ENCODE results near the gene TM7SF3. TPM values are rescaled to one million over a fixed set of nuclear protein-coding genes. Genes with fewer than 3 reads are reported as not detected.
"Not testable (repeated sequence)": the region's sequence is repeated elsewhere in the genome, so short reads cannot be mapped to it uniquely, and the experiment has no call there.

TM7SF3 gene
- total and polyA plus RNA-seq, 11 donors = 5.8 to 84.0 (median 18.7) TPM

GRCh38 chr12:26961803-26962202 lies 52.4 kb downstream of the TM7SF3 start:
- TF ChIP-seq, protein P1, sequence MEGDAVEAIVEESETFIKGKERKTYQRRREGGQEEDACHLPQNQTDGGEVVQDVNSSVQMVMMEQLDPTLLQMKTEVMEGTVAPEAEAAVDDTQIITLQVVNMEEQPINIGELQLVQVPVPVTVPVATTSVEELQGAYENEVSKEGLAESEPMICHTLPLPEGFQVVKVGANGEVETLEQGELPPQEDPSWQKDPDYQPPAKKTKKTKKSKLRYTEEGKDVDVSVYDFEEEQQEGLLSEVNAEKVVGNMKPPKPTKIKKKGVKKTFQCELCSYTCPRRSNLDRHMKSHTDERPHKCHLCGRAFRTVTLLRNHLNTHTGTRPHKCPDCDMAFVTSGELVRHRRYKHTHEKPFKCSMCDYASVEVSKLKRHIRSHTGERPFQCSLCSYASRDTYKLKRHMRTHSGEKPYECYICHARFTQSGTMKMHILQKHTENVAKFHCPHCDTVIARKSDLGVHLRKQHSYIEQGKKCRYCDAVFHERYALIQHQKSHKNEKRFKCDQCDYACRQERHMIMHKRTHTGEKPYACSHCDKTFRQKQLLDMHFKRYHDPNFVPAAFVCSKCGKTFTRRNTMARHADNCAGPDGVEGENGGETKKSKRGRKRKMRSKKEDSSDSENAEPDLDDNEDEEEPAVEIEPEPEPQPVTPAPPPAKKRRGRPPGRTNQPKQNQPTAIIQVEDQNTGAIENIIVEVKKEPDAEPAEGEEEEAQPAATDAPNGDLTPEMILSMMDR (IDR thresholded peaks at IDR 0.05) = no peak
- Histone ChIP-seq H3K27me3 (no peaks in the 10 kb centered on the region), H3K4me1 (peaks cover 0 to 6% (median 0%) of the 10 kb centered on the region in 12 donors), H3K27ac (no peak overlapping the region), H3K9me3 (no peaks in the 10 kb centered on the region), H3K36me3 (peaks cover 0 to 99% (median 86%) of the 10 kb centered on the region in 9 donors), H3K4me3 (no peak overlapping the region)
- ATAC-seq (no peak), DNase-seq (no peak)
- WGBS, 4 donors = 46 to 70% (median 61%) methylated on average over 1 of the region's 1 CpG
- intact Hi-C loops (cut with DNase I) = loop anchor here in 1 of 10 donors (2.0 kb wide), 1 partner anchor 33 kb away; no protein-coding TSS in a partner anchor

DNA sequence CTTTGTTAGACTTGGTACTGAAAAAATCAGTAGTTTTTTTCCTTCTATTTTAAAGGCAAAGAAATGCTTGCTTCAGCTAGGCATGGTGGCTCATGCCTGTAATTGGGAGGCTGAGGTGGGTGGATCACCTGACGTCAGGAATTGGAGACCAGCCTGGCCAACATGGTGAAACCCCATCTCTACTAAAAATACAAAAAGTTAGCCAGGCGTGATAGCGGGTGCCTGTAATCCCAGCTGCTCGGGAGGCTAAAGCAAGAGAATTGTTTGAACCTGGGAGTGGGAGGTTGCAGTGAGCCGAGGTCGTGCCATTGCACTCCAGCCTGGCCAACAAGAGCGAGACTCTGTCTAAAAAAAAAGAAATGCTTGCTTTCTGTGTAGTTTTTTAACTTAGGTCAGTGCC lies 52.8 kb downstream of the TM7SF3 start:
- H3K36me3 ChIP-seq = peaks cover 0 to 99% (median 88%) of the 10 kb centered on the region in 9 donors
- intact Hi-C loops (cut with DNase I) = loop anchor here in 1 of 10 donors (2.0 kb wide), 1 partner anchor 33 kb away; no protein-coding TSS in a partner anchor
- 91 to 96% (median 94%) methylated on average over 7 of the region's 7 CpGs for WGBS, 4 donors
- H3K4me1 ChIP-seq, H3K9me3 ChIP-seq, H3K27ac ChIP-seq, DNase-seq, H3K4me3 ChIP-seq, H3K27me3 ChIP-seq, ATAC-seq: not testable (repeated sequence)

- 64 to 75% (median 66%) methylated on average over 4 of the region's 4 CpGs for WGBS, 4 donors
- intact Hi-C loops (cut with DNase I) = no loop called here
- DNase-seq (no peak), ATAC-seq (no peak)
- H3K27me3 ChIP-seq = no peaks in the 10 kb centered on the region
- H3K9me3 ChIP-seq = peaks cover 0 to 2% (median 0%) of the 10 kb centered on the region in 12 donors
- TF ChIP-seq, protein P1 (IDR thresholded peaks at IDR 0.05) = no peak
- TF ChIP-seq POLR2A (IDR thresholded peaks at IDR 0.05) = no peak
- H3K4me3 ChIP-seq = peak overlapping the region in 1 of 12 donors; percentile 0
- H3K27ac ChIP-seq = peak overlapping the region in 1 of 12 donors; percentile 80
- H3K4me1 ChIP-seq = peaks cover 0 to 46% (median 7%) of the 10 kb centered on the region in 12 donors
- peaks cover 0 to 43% (median 34%) of the 10 kb centered on the region in 9 donors for H3K36me3 ChIP-seq
These were observed 60.2 kb downstream of the TM7SF3 start for GRCh38 chr12:26954027-26954426.

GRCh38 chr12:26953447-26953846 lies 60.7 kb downstream of the TM7SF3 start:
- 48 to 55% (median 51%) methylated on average over 1 of the region's 1 CpG for WGBS, 4 donors
- H3K4me1 ChIP-seq = peaks cover 0 to 46% (median 7%) of the 10 kb centered on the region in 12 donors
- H3K27me3 ChIP-seq = no peaks in the 10 kb centered on the region
- peak overlapping the region in 1 of 12 donors; percentile 80 for H3K27ac ChIP-seq
- peak in 3 of 4 donors; percentile 38 to 68 (median 52) for ATAC-seq
- peaks cover 0 to 38% (median 33%) of the 10 kb centered on the region in 9 donors for H3K36me3 ChIP-seq
- DNase-seq = peak in 1 of 5 donors; percentile 26
- intact Hi-C loops (cut with DNase I) = no loop called here
- H3K4me3 ChIP-seq = peak overlapping the region in 1 of 12 donors; percentile 0
- TF ChIP-seq, protein P1 (IDR thresholded peaks at IDR 0.05) = no peak
- TF ChIP-seq POLR2A (IDR thresholded peaks at IDR 0.05) = no peak
- H3K9me3 ChIP-seq = peaks cover 0 to 8% (median 3%) of the 10 kb centered on the region in 12 donors
